Sigmoid colon (tissue), 7 donors: Measurements from ENCODE around the gene RAB11FIP5. TPM values are rescaled to one million over a fixed set of nuclear protein-coding genes. Genes with fewer than 3 reads are reported as not detected.

Source experiments
- DNase-seq: peaks from one replicate; pipeline ENCODE4 v3.0.0-alpha.2; 2019
- H3K27ac ChIP-seq, 4 donors: fragments of 200-600 bp; sonication (generic); one replicate each; pipeline ENCODE4 v1.5.1; 2016 to 2019; ENCODE audit warnings: mild to moderate bottlenecking in 1 of 4
- H3K27me3 ChIP-seq, 3 donors: fragments of 200-600 bp; sonication (generic); one replicate each; pipeline ENCODE4 v1.5.1; 2019; ENCODE audit warnings: mild to moderate bottlenecking in 1 of 3
- H3K36me3 ChIP-seq, 4 donors: fragments of 200-600 bp; sonication (generic); one replicate each; pipeline ENCODE4 v1.5.1; 2016 to 2019
- H3K4me1 ChIP-seq, 4 donors: fragments of 200-600 bp; sonication (generic); one replicate each; pipeline ENCODE4 v1.5.1; 2017 to 2019
- H3K4me3 ChIP-seq, 4 donors: fragments of 200-600 bp; sonication (generic); one replicate each; pipeline ENCODE4 v1.5.1; 2017 to 2019; ENCODE audit warnings: mild to moderate bottlenecking in 2 of 4, moderate library complexity in 1 of 4
- H3K9me3 ChIP-seq, 4 donors: fragments of 200-600 bp in 3 of 4; sonication (generic) in 3 of 4; one replicate each; pipeline versions ENCODE4 v1.5.1 to v1.6.1; 2013 to 2019
- EP300 ChIP-seq, 4 donors: sonication (generic); formaldehyde crosslinking; IDR thresholded peaks; one replicate each; pipeline ENCODE4 v1.6.1; 2017; ENCODE audit warnings: antibody characterized with exemption in 4 of 4
- POLR2A ChIP-seq, 2 donors: fragments of 450-650 bp; IDR thresholded peaks; one replicate each; pipeline ENCODE4 v1.6.1; 2016; ENCODE audit warnings: antibody characterized with exemption in 2 of 2, mild to moderate bottlenecking in 2 of 2, moderate library complexity in 2 of 2
- POLR2AphosphoS5 ChIP-seq, 4 donors: sonication (generic); formaldehyde crosslinking; IDR thresholded peaks; one replicate each; pipeline ENCODE4 v1.6.1; 2017; ENCODE audit warnings: antibody characterized with exemption in 4 of 4
- WGBS, 2 donors: extraction: QIAGEN DNeasy Blood & Tissue Kit; methylation state at CpG; one replicate each; pipeline ENCODE4 v1.1.7; 2013; 5-methylcytosine and 5-hydroxymethylcytosine counted together
- intact Hi-C: fragments of 100-400 bp; cut with DNase I; formaldehyde crosslinking; loops from one replicate; pipeline ENCODE4 v1.15.1; 2023
- polyA plus RNA-seq, 3 donors: library from polyadenylated mRNA; stranded (reverse); fragments of 200-250 nt; gene quantifications; one replicate each; pipeline ENCODE4 v1.2.3, GENCODE V29; 2013
- total RNA-seq, 4 donors: library from RNA; depleted of rRNA; stranded (reverse); fragments of >200 nt; gene quantifications; one replicate each; pipeline ENCODE4 v1.1.0, GENCODE V29; 2016
- TF ChIP-seq, protein P1 (sequence below), 4 experiments: fragments of 450-650 bp in 3 of 4; fragments of 200-600 bp in 1 of 4; IDR thresholded peaks; one replicate each; pipeline ENCODE4 v1.5.1; 2016 to 2019; ENCODE audit warnings: antibody characterized with exemption in 4 of 4, mild to moderate bottlenecking in 3 of 4, moderate library complexity in 2 of 4
- donor health status: healthy with polysubstance abuse.
- donor health status: Bipolar disorder and iron deficiency.
- donor health status: healthy.

RAB11FIP5 gene
- total and polyA plus RNA-seq, 7 donors = 9.6 to 24.4 (median 13.9) TPM

DNA sequence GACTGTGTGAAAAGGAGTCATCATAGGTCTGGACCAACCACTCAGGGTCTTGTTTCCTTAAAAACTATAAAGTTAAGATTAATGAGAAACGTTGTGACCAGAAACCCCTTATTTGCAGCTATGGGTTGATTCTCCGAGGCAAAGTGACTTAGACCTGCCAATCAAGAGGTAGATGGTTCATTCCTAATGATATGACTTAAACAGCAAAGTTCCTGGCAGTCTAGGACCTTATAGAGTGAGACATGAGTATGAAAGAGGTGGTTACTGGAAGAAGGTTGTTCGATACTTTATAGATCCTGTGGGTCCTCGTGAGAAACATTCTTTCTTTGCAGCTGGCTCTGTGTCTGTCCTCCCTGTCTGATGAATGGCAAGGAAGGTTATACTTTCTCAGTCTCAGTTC is 49.3 kb downstream of the RAB11FIP5 start:
- no peak for DNase-seq
- Histone ChIP-seq H3K4me1 (peaks cover 0 to 18% (median 6%) of the 10 kb centered on the region in 4 donors), H3K4me3 (no peak overlapping the region), H3K27ac (peak overlapping the region in 1 of 4 donors; percentile 63), H3K27me3 (no peaks in the 10 kb centered on the region), H3K36me3 (no peaks in the 10 kb centered on the region), H3K9me3 (no peaks in the 10 kb centered on the region)
- no peak for TF ChIP-seq EP300 (IDR thresholded peaks at IDR 0.05)
- intact Hi-C loops = no loop called here
- 69 to 85% methylated on average over 4 of the region's 4 CpGs for WGBS, 2 donors

DNA sequence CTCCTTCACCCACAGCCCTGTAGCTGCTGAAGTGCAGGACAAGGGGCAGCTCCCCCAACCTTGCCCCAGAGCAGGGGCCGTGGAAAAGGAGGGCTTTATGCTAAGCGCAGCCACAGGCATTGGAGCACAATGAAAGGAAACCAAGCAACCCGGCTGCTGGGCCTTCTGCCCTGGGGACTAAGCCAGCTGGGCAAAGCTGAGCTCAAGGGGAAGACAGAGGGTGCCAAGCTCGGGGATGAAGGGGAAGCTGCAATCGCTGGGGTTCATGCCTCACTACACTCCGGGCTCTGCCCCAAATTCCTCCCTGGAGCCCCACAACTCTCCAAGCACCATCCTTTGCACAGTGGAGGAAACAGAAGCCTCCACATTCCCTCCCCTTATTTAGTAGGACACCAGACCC is 53.6 kb downstream of the RAB11FIP5 start:
- Histone ChIP-seq H3K9me3 (peaks cover 0 to 4% (median 0%) of the 10 kb centered on the region in 4 donors), H3K36me3 (peaks cover 0 to 26% (median 8%) of the 10 kb centered on the region in 4 donors), H3K4me1 (peaks cover 0 to 10% (median 3%) of the 10 kb centered on the region in 4 donors), H3K27me3 (no peaks in the 10 kb centered on the region), H3K4me3 (no peak overlapping the region), H3K27ac (no peak overlapping the region)
- intact Hi-C loops = no loop called here
- TF ChIP-seq, protein P1, sequence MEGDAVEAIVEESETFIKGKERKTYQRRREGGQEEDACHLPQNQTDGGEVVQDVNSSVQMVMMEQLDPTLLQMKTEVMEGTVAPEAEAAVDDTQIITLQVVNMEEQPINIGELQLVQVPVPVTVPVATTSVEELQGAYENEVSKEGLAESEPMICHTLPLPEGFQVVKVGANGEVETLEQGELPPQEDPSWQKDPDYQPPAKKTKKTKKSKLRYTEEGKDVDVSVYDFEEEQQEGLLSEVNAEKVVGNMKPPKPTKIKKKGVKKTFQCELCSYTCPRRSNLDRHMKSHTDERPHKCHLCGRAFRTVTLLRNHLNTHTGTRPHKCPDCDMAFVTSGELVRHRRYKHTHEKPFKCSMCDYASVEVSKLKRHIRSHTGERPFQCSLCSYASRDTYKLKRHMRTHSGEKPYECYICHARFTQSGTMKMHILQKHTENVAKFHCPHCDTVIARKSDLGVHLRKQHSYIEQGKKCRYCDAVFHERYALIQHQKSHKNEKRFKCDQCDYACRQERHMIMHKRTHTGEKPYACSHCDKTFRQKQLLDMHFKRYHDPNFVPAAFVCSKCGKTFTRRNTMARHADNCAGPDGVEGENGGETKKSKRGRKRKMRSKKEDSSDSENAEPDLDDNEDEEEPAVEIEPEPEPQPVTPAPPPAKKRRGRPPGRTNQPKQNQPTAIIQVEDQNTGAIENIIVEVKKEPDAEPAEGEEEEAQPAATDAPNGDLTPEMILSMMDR (IDR thresholded peaks at IDR 0.05) = no peak
- no peak for TF ChIP-seq EP300 (IDR thresholded peaks at IDR 0.05)
- no peak for TF ChIP-seq POLR2AphosphoS5 (IDR thresholded peaks at IDR 0.05)
- 74 to 92% methylated on average over 6 of the region's 6 CpGs for WGBS, 2 donors
- DNase-seq = no peak

DNA sequence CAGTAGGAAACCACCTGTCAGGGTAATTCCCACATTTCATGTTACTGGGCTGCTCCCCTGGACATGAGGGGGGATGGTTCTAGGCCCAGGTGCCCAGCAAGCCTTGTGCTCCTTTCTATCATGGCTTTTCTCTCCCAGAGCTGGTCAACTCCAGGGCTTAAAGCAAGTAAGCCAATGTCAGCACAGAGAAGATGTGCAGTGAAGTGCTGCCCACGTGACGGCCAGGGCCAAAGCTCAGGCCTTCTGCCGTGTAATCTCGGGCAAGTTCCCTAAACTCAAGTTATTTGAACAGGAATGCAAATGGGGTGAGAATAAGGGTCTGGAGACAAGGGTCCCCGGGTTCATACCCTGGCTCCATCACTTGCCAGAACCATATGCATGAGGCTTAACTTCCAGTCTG is 57.8 kb downstream of the RAB11FIP5 start:
- no peak overlapping the region for H3K4me3 ChIP-seq
- TF ChIP-seq POLR2AphosphoS5 (IDR thresholded peaks at IDR 0.05) (no peak), POLR2A (IDR thresholded peaks at IDR 0.05) (no peak), EP300 (IDR thresholded peaks at IDR 0.05) (no peak)
- TF ChIP-seq, protein P1 (IDR thresholded peaks at IDR 0.05) = no peak
- 78 to 85% methylated on average over 5 of the region's 5 CpGs for WGBS, 2 donors
- H3K27ac ChIP-seq = no peak overlapping the region
- H3K36me3 ChIP-seq = peaks cover 0 to 26% (median 8%) of the 10 kb centered on the region in 4 donors
- no peak for DNase-seq
- H3K4me1 ChIP-seq = peaks cover 0 to 10% (median 0%) of the 10 kb centered on the region in 4 donors
- intact Hi-C loops = no loop called here
- no peaks in the 10 kb centered on the region for H3K27me3 ChIP-seq
- H3K9me3 ChIP-seq = peaks cover 0 to 4% (median 0%) of the 10 kb centered on the region in 4 donors

DNA sequence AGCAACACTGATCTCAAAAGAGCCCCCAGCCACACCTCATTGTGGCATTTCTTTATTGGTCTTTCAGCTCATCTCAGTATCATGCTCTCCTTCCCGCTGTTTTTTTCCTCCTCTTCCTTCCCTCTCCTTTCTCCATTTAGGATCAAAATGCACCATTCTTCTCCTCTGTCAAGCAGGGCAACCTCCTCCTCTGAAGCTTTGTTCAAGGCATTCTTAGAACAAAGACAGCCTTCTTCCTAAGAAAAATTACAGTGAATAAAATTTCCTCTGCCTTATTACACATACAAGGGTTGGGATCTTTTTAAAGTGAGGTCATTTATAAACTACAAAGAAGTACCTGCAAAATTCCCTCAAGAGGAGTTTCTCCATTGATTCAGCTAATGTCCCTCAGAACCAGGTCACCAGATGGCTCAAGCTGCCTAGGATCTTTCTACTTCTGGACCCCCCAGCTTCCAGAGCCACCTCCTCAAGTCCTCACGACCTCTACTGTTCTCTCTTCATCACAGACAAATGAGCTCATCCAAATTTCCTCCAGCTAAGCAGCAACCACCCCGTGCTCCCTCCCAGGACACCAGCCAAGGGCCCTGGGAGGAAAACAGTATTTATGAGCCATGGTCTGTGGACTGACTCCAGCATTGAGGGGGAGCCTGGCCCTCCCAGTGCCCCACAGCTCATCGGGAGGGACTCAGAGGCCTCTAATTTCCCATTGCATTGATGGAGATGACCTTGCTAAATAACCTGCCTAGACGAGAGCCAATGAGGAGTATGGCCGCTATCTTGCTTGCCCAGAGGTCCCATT is 59.2 kb downstream of the RAB11FIP5 start:
- no peak for DNase-seq
- WGBS, 2 donors = 81 to 82% methylated on average over 6 of the region's 6 CpGs
- H3K4me3 ChIP-seq = no peak overlapping the region
- H3K36me3 ChIP-seq = peaks cover 0 to 26% (median 8%) of the 10 kb centered on the region in 4 donors
- peak overlapping the region in 1 of 4 donors; percentile 19 for H3K27ac ChIP-seq
- intact Hi-C loops = no loop called here
- H3K4me1 ChIP-seq = peaks cover 0 to 10% (median 0%) of the 10 kb centered on the region in 4 donors
- no peak for TF ChIP-seq EP300 (IDR thresholded peaks at IDR 0.05)
- TF ChIP-seq POLR2AphosphoS5 (IDR thresholded peaks at IDR 0.05) = no peak
- TF ChIP-seq, protein P1 (IDR thresholded peaks at IDR 0.05) = no peak
- no peak for TF ChIP-seq POLR2A (IDR thresholded peaks at IDR 0.05)
- H3K9me3 ChIP-seq = peaks cover 0 to 4% (median 0%) of the 10 kb centered on the region in 4 donors
- H3K27me3 ChIP-seq = no peaks in the 10 kb centered on the region

DNA sequence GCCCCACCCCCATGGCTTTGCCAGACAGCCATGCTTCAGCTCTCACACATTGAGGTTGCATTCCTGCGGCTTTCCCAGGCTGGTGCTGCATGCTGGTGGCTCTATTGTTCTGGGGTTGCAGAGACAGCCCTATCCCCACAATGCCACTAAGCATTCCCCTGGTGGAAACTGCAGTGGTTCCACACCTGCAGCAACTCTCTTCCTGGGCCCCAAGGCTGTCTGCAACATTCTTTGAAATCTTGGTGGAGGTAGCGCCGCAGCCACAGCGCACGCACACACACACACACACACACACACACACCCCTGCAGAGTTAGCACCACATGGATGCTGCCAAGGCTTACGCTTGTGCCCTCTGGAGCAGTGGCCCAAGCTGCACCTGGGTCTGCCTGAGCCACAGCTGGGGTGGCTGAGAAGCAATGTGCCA is 62.6 kb downstream of the RAB11FIP5 start:
- H3K4me3 ChIP-seq = no peak overlapping the region
- H3K36me3 ChIP-seq = no peaks in the 10 kb centered on the region
- TF ChIP-seq POLR2A (IDR thresholded peaks at IDR 0.05) = no peak
- WGBS, 2 donors = 86 to 90% methylated on average over 6 of the region's 6 CpGs
- H3K27ac ChIP-seq = no peak overlapping the region
- DNase-seq = no peak
- H3K4me1 ChIP-seq = peaks cover 0 to 10% (median 0%) of the 10 kb centered on the region in 4 donors
- intact Hi-C loops = no loop called here
- no peaks in the 10 kb centered on the region for H3K27me3 ChIP-seq
- no peaks in the 10 kb centered on the region for H3K9me3 ChIP-seq
